T-helper 1 cell treated with Interleukin-12 subunit alpha and Interleukin-12 subunit beta and Interleukin-4 antibody, amounts not matched to agents 30 μg/mL and 1 μg/mL, for 36 hours (primary cell): ENCODE results near the gene APOB.

Source experiments
- H3K27ac Mint-ChIP-seq: one replicate; pipeline ENCODE4 v1.8.0; 2021; ENCODE audit warnings: mild to moderate bottlenecking, mixed read lengths
- H3K27me3 Mint-ChIP-seq: one replicate; pipeline ENCODE4 v1.8.0; 2021; ENCODE audit warnings: low read depth, mixed read lengths
- H3K36me3 Mint-ChIP-seq: one replicate; pipeline ENCODE4 v1.8.0; 2021; ENCODE audit warnings: low read depth, mixed read lengths
- H3K4me1 Mint-ChIP-seq: one replicate; pipeline ENCODE4 v1.8.0; 2021; ENCODE audit warnings: low read depth, mixed read lengths
- H3K4me3 Mint-ChIP-seq: one replicate; pipeline ENCODE4 v1.8.0; 2021; ENCODE audit warnings: mild to moderate bottlenecking, moderate library complexity, mixed read lengths
- H3K9me3 Mint-ChIP-seq: one replicate; pipeline ENCODE4 v1.8.0; 2021; ENCODE audit warnings: mixed read lengths

The APOB gene

GRCh38 chr2:20977520-20978180 lies 66.2 kb downstream of the APOB start:
- H3K4me3 Mint-ChIP-seq = no peak overlapping the region
- H3K27me3 Mint-ChIP-seq = no peaks in the 10 kb centered on the region
- no peaks in the 10 kb centered on the region for H3K36me3 Mint-ChIP-seq
- H3K4me1 Mint-ChIP-seq = no peaks in the 10 kb centered on the region
- no peaks in the 10 kb centered on the region for H3K9me3 Mint-ChIP-seq
- H3K27ac Mint-ChIP-seq = no peak overlapping the region

GRCh38 chr2:20976527-20976926 lies 67.3 kb downstream of the APOB start:
- H3K9me3 Mint-ChIP-seq = no peaks in the 10 kb centered on the region
- no peaks in the 10 kb centered on the region for H3K27me3 Mint-ChIP-seq
- no peak overlapping the region for H3K4me3 Mint-ChIP-seq
- H3K4me1 Mint-ChIP-seq = no peaks in the 10 kb centered on the region
- no peaks in the 10 kb centered on the region for H3K36me3 Mint-ChIP-seq
- H3K27ac Mint-ChIP-seq = no peak overlapping the region

GRCh38 chr2:20972792-20973565 lies 70.9 kb downstream of the APOB start:
- no peaks in the 10 kb centered on the region for H3K36me3 Mint-ChIP-seq
- peaks cover 4% of the 10 kb centered on the region for H3K27me3 Mint-ChIP-seq
- H3K9me3 Mint-ChIP-seq = no peaks in the 10 kb centered on the region
- H3K4me3 Mint-ChIP-seq = no peak overlapping the region
- no peak overlapping the region for H3K27ac Mint-ChIP-seq
- no peaks in the 10 kb centered on the region for H3K4me1 Mint-ChIP-seq

- no peaks in the 10 kb centered on the region for H3K36me3 Mint-ChIP-seq
- no peak overlapping the region for H3K4me3 Mint-ChIP-seq
- H3K27ac Mint-ChIP-seq = no peak overlapping the region
- H3K27me3 Mint-ChIP-seq = peaks cover 4% of the 10 kb centered on the region
- no peaks in the 10 kb centered on the region for H3K4me1 Mint-ChIP-seq
- H3K9me3 Mint-ChIP-seq = no peaks in the 10 kb centered on the region
Observed at GRCh38 chr2:20972110-20972509, 71.8 kb downstream of the APOB start.

GRCh38 chr2:20970068-20970467 lies 73.8 kb downstream of the APOB start:
- Mint-ChIP-seq H3K27ac (no peak overlapping the region), H3K4me1 (no peaks in the 10 kb centered on the region), H3K4me3 (no peak overlapping the region), H3K9me3 (no peaks in the 10 kb centered on the region), H3K36me3 (no peaks in the 10 kb centered on the region), H3K27me3 (peaks cover 4% of the 10 kb centered on the region)

- Mint-ChIP-seq H3K27me3 (peaks cover 8% of the 10 kb centered on the region), H3K36me3 (no peaks in the 10 kb centered on the region), H3K4me1 (no peaks in the 10 kb centered on the region), H3K4me3 (no peak overlapping the region), H3K9me3 (no peaks in the 10 kb centered on the region), H3K27ac (no peak overlapping the region)
Observed at GRCh38 chr2:20966061-20966595, 77.7 kb downstream of the APOB start.

GRCh38 chr2:20965221-20965620 lies 78.7 kb downstream of the APOB start:
- Mint-ChIP-seq H3K4me1 (no peaks in the 10 kb centered on the region), H3K36me3 (no peaks in the 10 kb centered on the region), H3K9me3 (no peaks in the 10 kb centered on the region), H3K4me3 (no peak overlapping the region), H3K27me3 (peaks cover 7% of the 10 kb centered on the region), H3K27ac (no peak overlapping the region)

GRCh38 chr2:20963867-20964266 lies 80.0 kb downstream of the APOB start:
- Mint-ChIP-seq H3K4me1 (no peaks in the 10 kb centered on the region), H3K36me3 (no peaks in the 10 kb centered on the region), H3K27ac (no peak overlapping the region), H3K27me3 (peaks cover 4% of the 10 kb centered on the region), H3K4me3 (no peak overlapping the region), H3K9me3 (no peaks in the 10 kb centered on the region)

GRCh38 chr2:20962939-20963557 lies 80.8 kb downstream of the APOB start:
- H3K9me3 Mint-ChIP-seq = no peaks in the 10 kb centered on the region
- H3K36me3 Mint-ChIP-seq = no peaks in the 10 kb centered on the region
- H3K4me3 Mint-ChIP-seq = no peak overlapping the region
- peak overlapping the region; percentile 31 for H3K27ac Mint-ChIP-seq
- peaks cover 4% of the 10 kb centered on the region for H3K27me3 Mint-ChIP-seq
- no peaks in the 10 kb centered on the region for H3K4me1 Mint-ChIP-seq

GRCh38 chr2:20961858-20962257 lies 82.0 kb downstream of the APOB start:
- Mint-ChIP-seq H3K4me1 (no peaks in the 10 kb centered on the region), H3K27me3 (peaks cover 4% of the 10 kb centered on the region), H3K27ac (no peak overlapping the region), H3K36me3 (no peaks in the 10 kb centered on the region), H3K4me3 (no peak overlapping the region), H3K9me3 (no peaks in the 10 kb centered on the region)

- H3K27me3 Mint-ChIP-seq = peaks cover 4% of the 10 kb centered on the region
- H3K9me3 Mint-ChIP-seq = no peaks in the 10 kb centered on the region
- no peak overlapping the region for H3K27ac Mint-ChIP-seq
Observed at GRCh38 chr2:20960003-20960402, 83.9 kb downstream of the APOB start.

GRCh38 chr2:20959252-20959651 lies 84.6 kb downstream of the APOB start:
- Mint-ChIP-seq H3K27ac (no peak overlapping the region), H3K4me3 (no peak overlapping the region), H3K4me1 (no peaks in the 10 kb centered on the region), H3K27me3 (peaks cover 4% of the 10 kb centered on the region), H3K36me3 (no peaks in the 10 kb centered on the region), H3K9me3 (no peaks in the 10 kb centered on the region)

More at GRCh38 chr2:20960003-20960402, 83.9 kb downstream of the APOB start:
- Mint-ChIP-seq H3K4me3 (no peak overlapping the region), H3K36me3 (no peaks in the 10 kb centered on the region), H3K4me1 (no peaks in the 10 kb centered on the region)

- H3K9me3 Mint-ChIP-seq = no peaks in the 10 kb centered on the region
- no peak overlapping the region for H3K4me3 Mint-ChIP-seq
- H3K27ac Mint-ChIP-seq = no peak overlapping the region
- no peaks in the 10 kb centered on the region for H3K4me1 Mint-ChIP-seq
- no peaks in the 10 kb centered on the region for H3K36me3 Mint-ChIP-seq
- H3K27me3 Mint-ChIP-seq = peaks cover 2% of the 10 kb centered on the region
Observed at GRCh38 chr2:20957788-20958525, 85.9 kb downstream of the APOB start.

- H3K27ac Mint-ChIP-seq = no peak overlapping the region
- H3K27me3 Mint-ChIP-seq = no peaks in the 10 kb centered on the region
- no peak overlapping the region for H3K4me3 Mint-ChIP-seq
- H3K9me3 Mint-ChIP-seq = no peaks in the 10 kb centered on the region
- H3K36me3 Mint-ChIP-seq = no peaks in the 10 kb centered on the region
- H3K4me1 Mint-ChIP-seq = no peaks in the 10 kb centered on the region
Observed at GRCh38 chr2:20955277-20956026, 88.4 kb downstream of the APOB start.
